Measurements from ENCODE around the gene TMEM169. TPM values are rescaled to one million over a fixed set of nuclear protein-coding genes. Genes with fewer than 3 reads are reported as not detected.

Gene TMEM169
- polyA plus RNA-seq, 1 donor from 2014 or later, result 29.6 TPM

GRCh38 chr2:216059233-216059834, 22.4 kb upstream of the TMEM169 start:
- H3K79me2 ChIP-seq (replicated peaks; ENCODE audit: insufficient read depth, low read length), result no peaks in the 10 kb centered on the region
- no peak for TF ChIP-seq RAD21 (conservative IDR thresholded peaks at IDR 0.05)
- no peak for TF ChIP-seq POLR2AphosphoS5 (IDR thresholded peaks at IDR 0.05)
- TF ChIP-seq, protein P1, sequence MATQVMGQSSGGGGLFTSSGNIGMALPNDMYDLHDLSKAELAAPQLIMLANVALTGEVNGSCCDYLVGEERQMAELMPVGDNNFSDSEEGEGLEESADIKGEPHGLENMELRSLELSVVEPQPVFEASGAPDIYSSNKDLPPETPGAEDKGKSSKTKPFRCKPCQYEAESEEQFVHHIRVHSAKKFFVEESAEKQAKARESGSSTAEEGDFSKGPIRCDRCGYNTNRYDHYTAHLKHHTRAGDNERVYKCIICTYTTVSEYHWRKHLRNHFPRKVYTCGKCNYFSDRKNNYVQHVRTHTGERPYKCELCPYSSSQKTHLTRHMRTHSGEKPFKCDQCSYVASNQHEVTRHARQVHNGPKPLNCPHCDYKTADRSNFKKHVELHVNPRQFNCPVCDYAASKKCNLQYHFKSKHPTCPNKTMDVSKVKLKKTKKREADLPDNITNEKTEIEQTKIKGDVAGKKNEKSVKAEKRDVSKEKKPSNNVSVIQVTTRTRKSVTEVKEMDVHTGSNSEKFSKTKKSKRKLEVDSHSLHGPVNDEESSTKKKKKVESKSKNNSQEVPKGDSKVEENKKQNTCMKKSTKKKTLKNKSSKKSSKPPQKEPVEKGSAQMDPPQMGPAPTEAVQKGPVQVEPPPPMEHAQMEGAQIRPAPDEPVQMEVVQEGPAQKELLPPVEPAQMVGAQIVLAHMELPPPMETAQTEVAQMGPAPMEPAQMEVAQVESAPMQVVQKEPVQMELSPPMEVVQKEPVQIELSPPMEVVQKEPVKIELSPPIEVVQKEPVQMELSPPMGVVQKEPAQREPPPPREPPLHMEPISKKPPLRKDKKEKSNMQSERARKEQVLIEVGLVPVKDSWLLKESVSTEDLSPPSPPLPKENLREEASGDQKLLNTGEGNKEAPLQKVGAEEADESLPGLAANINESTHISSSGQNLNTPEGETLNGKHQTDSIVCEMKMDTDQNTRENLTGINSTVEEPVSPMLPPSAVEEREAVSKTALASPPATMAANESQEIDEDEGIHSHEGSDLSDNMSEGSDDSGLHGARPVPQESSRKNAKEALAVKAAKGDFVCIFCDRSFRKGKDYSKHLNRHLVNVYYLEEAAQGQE (IDR thresholded peaks at IDR 0.05; ENCODE audit: borderline replicate concordance), result no peak
- no peak for TF ChIP-seq TAF1 (IDR thresholded peaks at IDR 0.05; ENCODE audit: low read depth)
- TF ChIP-seq EZH2 (IDR thresholded peaks at IDR 0.05; ENCODE audit: borderline replicate concordance, insufficient read depth, low read length, poor library complexity, severe bottlenecking), result no peak
- TF ChIP-seq EP300 (conservative IDR thresholded peaks at IDR 0.05; ENCODE audit: poor library complexity, severe bottlenecking), result no peak
- TF ChIP-seq, protein P2, sequence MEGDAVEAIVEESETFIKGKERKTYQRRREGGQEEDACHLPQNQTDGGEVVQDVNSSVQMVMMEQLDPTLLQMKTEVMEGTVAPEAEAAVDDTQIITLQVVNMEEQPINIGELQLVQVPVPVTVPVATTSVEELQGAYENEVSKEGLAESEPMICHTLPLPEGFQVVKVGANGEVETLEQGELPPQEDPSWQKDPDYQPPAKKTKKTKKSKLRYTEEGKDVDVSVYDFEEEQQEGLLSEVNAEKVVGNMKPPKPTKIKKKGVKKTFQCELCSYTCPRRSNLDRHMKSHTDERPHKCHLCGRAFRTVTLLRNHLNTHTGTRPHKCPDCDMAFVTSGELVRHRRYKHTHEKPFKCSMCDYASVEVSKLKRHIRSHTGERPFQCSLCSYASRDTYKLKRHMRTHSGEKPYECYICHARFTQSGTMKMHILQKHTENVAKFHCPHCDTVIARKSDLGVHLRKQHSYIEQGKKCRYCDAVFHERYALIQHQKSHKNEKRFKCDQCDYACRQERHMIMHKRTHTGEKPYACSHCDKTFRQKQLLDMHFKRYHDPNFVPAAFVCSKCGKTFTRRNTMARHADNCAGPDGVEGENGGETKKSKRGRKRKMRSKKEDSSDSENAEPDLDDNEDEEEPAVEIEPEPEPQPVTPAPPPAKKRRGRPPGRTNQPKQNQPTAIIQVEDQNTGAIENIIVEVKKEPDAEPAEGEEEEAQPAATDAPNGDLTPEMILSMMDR (IDR thresholded peaks at IDR 0.05; ENCODE audit: poor library complexity, severe bottlenecking), result no peak
- no peaks in the 10 kb centered on the region for H3K27me3 ChIP-seq (ENCODE audit: insufficient read depth, low read depth, low read length)
- H4K20me1 ChIP-seq (ENCODE audit: insufficient read depth), result no peaks in the 10 kb centered on the region
- H3K27ac ChIP-seq (ENCODE audit: low read length), result no peak overlapping the region
- no peak overlapping the region for H3K4me3 ChIP-seq (ENCODE audit: low read length)
- no peaks in the 10 kb centered on the region for H3F3A ChIP-seq (ENCODE audit: insufficient read depth, low read length, poor library complexity, severe bottlenecking)
- no peak overlapping the region for H2AFZ ChIP-seq (ENCODE audit: low read depth, low read length)
- no peaks in the 10 kb centered on the region for H3K9me3 ChIP-seq (ENCODE audit: low read length)
- peaks cover 12% of the 10 kb centered on the region for H3K36me3 ChIP-seq (ENCODE audit: insufficient read depth, low read length)
- no peak overlapping the region for H3K4me2 ChIP-seq (ENCODE audit: low read length)
- no peak overlapping the region for H3K9ac ChIP-seq (ENCODE audit: low read length)
- no peaks in the 10 kb centered on the region for H3K9me2 ChIP-seq (ENCODE audit: insufficient read depth, low read length)

DNA sequence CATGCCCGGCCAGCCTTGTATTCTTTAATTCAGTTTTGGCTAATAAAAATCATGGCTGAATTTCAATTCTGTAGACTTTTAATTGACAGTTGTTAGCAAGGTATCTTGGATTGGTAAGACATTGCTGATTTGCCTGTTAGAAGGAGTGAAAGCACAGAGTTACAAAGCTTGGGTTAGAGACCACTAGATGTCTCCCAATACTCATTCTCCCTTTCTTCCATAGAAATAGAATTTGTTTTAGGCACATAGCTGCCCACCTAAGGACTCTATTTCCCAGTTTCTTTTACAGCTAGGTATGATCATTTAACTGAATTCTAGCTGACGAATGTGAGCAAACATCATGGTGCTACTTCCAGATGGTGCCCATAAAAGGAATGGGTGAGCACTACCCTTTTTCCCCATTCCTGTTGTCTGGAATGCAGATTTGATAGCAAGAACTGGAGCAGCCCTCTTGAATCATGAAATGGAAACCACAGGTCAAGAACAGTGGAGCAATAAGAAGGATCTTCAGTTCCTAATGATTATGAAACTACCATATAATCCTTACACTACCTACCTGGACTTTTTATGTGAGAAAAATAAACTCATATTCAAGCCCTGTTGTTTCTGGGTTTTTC, 17.6 kb upstream of the TMEM169 start:
- Histone ChIP-seq H3K27me3 (ENCODE audit: insufficient read depth, low read depth, low read length) (no peaks in the 10 kb centered on the region), H3K36me3 (ENCODE audit: insufficient read depth, low read length) (peaks cover 11% of the 10 kb centered on the region), H3K9me3 (ENCODE audit: low read length) (no peaks in the 10 kb centered on the region), H3K9ac (ENCODE audit: low read length) (no peak overlapping the region), H3K79me2 (replicated peaks; ENCODE audit: insufficient read depth, low read length) (no peaks in the 10 kb centered on the region), H2AFZ (ENCODE audit: low read depth, low read length) (no peak overlapping the region), H3K9me2 (ENCODE audit: insufficient read depth, low read length) (no peaks in the 10 kb centered on the region), H4K20me1 (ENCODE audit: insufficient read depth) (no peaks in the 10 kb centered on the region), H3K27ac (ENCODE audit: low read length) (no peak overlapping the region), H3K4me3 (ENCODE audit: low read length) (no peak overlapping the region), H3F3A (ENCODE audit: insufficient read depth, low read length, poor library complexity, severe bottlenecking) (no peaks in the 10 kb centered on the region), H3K4me2 (ENCODE audit: low read length) (no peak overlapping the region)
- TF ChIP-seq RAD21 (conservative IDR thresholded peaks at IDR 0.05) (peak; percentile 32), MXI1 (conservative IDR thresholded peaks at IDR 0.05; ENCODE audit: poor library complexity, severe bottlenecking) (no peak)
- TF ChIP-seq, protein P2 (IDR thresholded peaks at IDR 0.05; ENCODE audit: poor library complexity, severe bottlenecking), result peak; percentile 23

All from neural cell (in vitro differentiated cells).